CD14-positive monocyte (primary cell): ENCODE data around the gene CMSS1. TPM values are rescaled to one million over a fixed set of nuclear protein-coding genes. Genes with fewer than 3 reads are reported as not detected.

Experiments
- DNase-seq, 3 donors: peaks; one replicate each; pipeline ENCODE4 v3.0.0-alpha.2; 2011 to 2022
- H2AFZ ChIP-seq: 2 replicates; pipeline ENCODE4 v1.6.0; 2012; ENCODE audit warnings: mild to moderate bottlenecking, low read depth, low read length, inconsistent platforms; ENCODE audit not compliant: insufficient read depth, poor library complexity, severe bottlenecking
- H3K27ac ChIP-seq, 2 donors: 1 replicate in 1 of 2; 2 replicates in 1 of 2; pipeline ENCODE4 v1.5.1; 2012 to 2013; ENCODE audit warnings: low read length in 2 of 2, control low read depth in 1 of 2, inconsistent platforms in 1 of 2, low read depth in 1 of 2, mild to moderate bottlenecking in 1 of 2
- H3K27me3 ChIP-seq, 2 donors: one replicate each; pipeline versions ENCODE4 v1.6.0 to v1.6.1; 2011 to 2013; ENCODE audit warnings: low read length in 2 of 2; ENCODE audit not compliant: control insufficient read depth in 2 of 2, insufficient read depth in 2 of 2
- H3K36me3 ChIP-seq, 2 donors: replicated peaks in 1 of 2; 1 replicate in 1 of 2; 2 replicates in 1 of 2; pipeline versions ENCODE4 v1.5.1 to v1.6.1; 2012 to 2013; ENCODE audit warnings: low read length in 2 of 2, control low read depth in 1 of 2, inconsistent platforms in 1 of 2, mild to moderate bottlenecking in 1 of 2; ENCODE audit not compliant: insufficient read depth in 2 of 2, control insufficient read depth in 1 of 2
- H3K4me1 ChIP-seq, 2 donors: 1 replicate in 1 of 2; 2 replicates in 1 of 2; pipeline versions ENCODE4 v1.5.1 to v1.6.1; 2012 to 2013; ENCODE audit warnings: low read length in 2 of 2, control low read depth in 1 of 2, inconsistent platforms in 1 of 2, mild to moderate bottlenecking in 1 of 2, moderate library complexity in 1 of 2; ENCODE audit not compliant: insufficient read depth in 2 of 2, control insufficient read depth in 1 of 2
- H3K4me2 ChIP-seq: replicated peaks from 2 replicates; pipeline ENCODE3; 2012; ENCODE audit warnings: low read length, moderate library complexity, mild to moderate bottlenecking; ENCODE audit not compliant: poor library complexity, severe bottlenecking; ENCODE audit errors: extremely low read depth
- H3K4me3 ChIP-seq, 3 experiments: fragments of 200-600 bp in 1 of 3; sonication (generic) in 1 of 3; replicated peaks in 1 of 3; 1 replicate in 2 of 3; 2 replicates in 1 of 3; pipeline ENCODE4 v1.5.1; 2011 to 2013; ENCODE audit warnings: low read length in 3 of 3, mild to moderate bottlenecking in 3 of 3, control low read depth in 2 of 3, low read depth in 2 of 3, inconsistent platforms in 1 of 3, moderate library complexity in 1 of 3
- H3K79me2 ChIP-seq: 2 replicates; pipeline ENCODE4 v1.6.0; 2012; ENCODE audit warnings: mild to moderate bottlenecking, control low read depth, inconsistent platforms, low read length, moderate library complexity; ENCODE audit not compliant: insufficient read depth
- H3K9ac ChIP-seq: 2 replicates; pipeline ENCODE4 v1.6.0; 2017; ENCODE audit warnings: low read length, mild to moderate bottlenecking; ENCODE audit not compliant: insufficient read depth, poor library complexity, severe bottlenecking
- H3K9me3 ChIP-seq, 2 donors: replicated peaks in 1 of 2; 1 replicate in 1 of 2; 2 replicates in 1 of 2; pipeline versions ENCODE4 v1.5.1 to v1.6.1; 2012 to 2013; ENCODE audit warnings: low read length in 2 of 2, control low read depth in 1 of 2; ENCODE audit not compliant: control insufficient read depth in 1 of 2, insufficient read depth in 1 of 2
- H4K20me1 ChIP-seq: 2 replicates; pipeline ENCODE4 v1.6.0; 2012; ENCODE audit warnings: mild to moderate bottlenecking, low read length, control low read depth, moderate library complexity; ENCODE audit not compliant: insufficient read depth
- H3K27ac Mint-ChIP-seq, 7 donors: one replicate each; pipeline ENCODE4 v1.8.0; 2020; ENCODE audit warnings: mild to moderate bottlenecking in 7 of 7, mixed read lengths in 7 of 7, moderate library complexity in 6 of 7, inconsistent platforms in 2 of 7
- H3K27me3 Mint-ChIP-seq, 3 donors: one replicate each; pipeline ENCODE4 v1.8.0; 2021 to 2022; ENCODE audit warnings: low read depth in 3 of 3, mild to moderate bottlenecking in 3 of 3, mixed read lengths in 3 of 3, moderate library complexity in 3 of 3, inconsistent platforms in 1 of 3
- H3K36me3 Mint-ChIP-seq, 2 donors: one replicate each; pipeline ENCODE4 v1.8.0; 2020; ENCODE audit warnings: mixed read lengths in 2 of 2, inconsistent platforms in 1 of 2, mild to moderate bottlenecking in 1 of 2
- H3K4me1 Mint-ChIP-seq: one replicate; pipeline ENCODE4 v1.8.0; 2020; ENCODE audit warnings: mild to moderate bottlenecking, mixed read lengths
- H3K4me3 Mint-ChIP-seq, 2 donors: one replicate each; pipeline ENCODE4 v1.8.0; 2020; ENCODE audit warnings: mild to moderate bottlenecking in 2 of 2, mixed read lengths in 2 of 2, moderate library complexity in 1 of 2
- H3K9me3 Mint-ChIP-seq, 7 donors: one replicate each; pipeline ENCODE4 v1.8.0; 2020 to 2022; ENCODE audit warnings: mixed read lengths in 7 of 7, mild to moderate bottlenecking in 6 of 7, moderate library complexity in 6 of 7, inconsistent platforms in 2 of 7
- CTCF ChIP-seq: fragments of 200-600 bp; IDR thresholded peaks from one replicate; pipeline ENCODE4 v1.8.0; 2022; ENCODE audit warnings: antibody characterized with exemption, mild to moderate bottlenecking
- WGBS: methylation state at CpG from one replicate; pipeline ENCODE4 v1.1.5; 2013; ENCODE audit warnings: missing lambda C conversion rate; ENCODE audit not compliant: insufficient coverage; 5-methylcytosine and 5-hydroxymethylcytosine counted together
- intact Hi-C, 2 donors: fragments of 100-400 bp; cut with micrococcal nuclease; formaldehyde crosslinking; loops; one replicate each; pipeline versions ENCODE4 v1.15.0 to v1.15.1; 2023
- polyA plus RNA-seq, 3 donors: library from polyadenylated mRNA; depleted of rRNA in 1 of 3; unstranded in 2 of 3; stranded (reverse) in 1 of 3; fragments of 300-500 nt in 2 of 3; fragments of >200 nt in 1 of 3; fragmentation: Illumina TruSeq in 2 of 3; gene quantifications; 1 replicate in 2 of 3; 2 replicates in 1 of 3; pipeline ENCODE4 v1.2.3, GENCODE V29; 2012 to 2021

CMSS1 gene
- polyA plus RNA-seq, 3 donors = 1.1 to 3.6 (median 2.2) TPM

GRCh38 chr3:100170486-100170885, 352.8 kb downstream of the CMSS1 start:
- H3K36me3 ChIP-seq = no peaks in the 10 kb centered on the region
- Mint-ChIP-seq H3K9me3 (no peaks in the 10 kb centered on the region), H3K27me3 (peaks cover 0 to 1% (median 0%) of the 10 kb centered on the region in 3 donors), H3K36me3 (peaks cover 3 to 9% of the 10 kb centered on the region in 2 donors), H3K4me3 (no peak overlapping the region), H3K27ac (no peak overlapping the region), H3K4me1 (peaks cover 2% of the 10 kb centered on the region)
- H3K79me2 ChIP-seq = no peaks in the 10 kb centered on the region
- H3K9ac ChIP-seq = no peak overlapping the region
- H3K27ac ChIP-seq = no peak overlapping the region
- H3K4me3 ChIP-seq = no peak overlapping the region
- DNase-seq = no peak
- H2AFZ ChIP-seq = no peak overlapping the region
- intact Hi-C loops = no loop called here
- TF ChIP-seq CTCF = no peak
- 100% methylated on average over 1 of the region's 3 CpGs for WGBS
- H3K9me3 ChIP-seq = no peaks in the 10 kb centered on the region
- no peaks in the 10 kb centered on the region for H3K27me3 ChIP-seq
- H3K4me1 ChIP-seq = no peaks in the 10 kb centered on the region
- H4K20me1 ChIP-seq = no peaks in the 10 kb centered on the region
- H3K4me2 ChIP-seq = no peak overlapping the region

DNA sequence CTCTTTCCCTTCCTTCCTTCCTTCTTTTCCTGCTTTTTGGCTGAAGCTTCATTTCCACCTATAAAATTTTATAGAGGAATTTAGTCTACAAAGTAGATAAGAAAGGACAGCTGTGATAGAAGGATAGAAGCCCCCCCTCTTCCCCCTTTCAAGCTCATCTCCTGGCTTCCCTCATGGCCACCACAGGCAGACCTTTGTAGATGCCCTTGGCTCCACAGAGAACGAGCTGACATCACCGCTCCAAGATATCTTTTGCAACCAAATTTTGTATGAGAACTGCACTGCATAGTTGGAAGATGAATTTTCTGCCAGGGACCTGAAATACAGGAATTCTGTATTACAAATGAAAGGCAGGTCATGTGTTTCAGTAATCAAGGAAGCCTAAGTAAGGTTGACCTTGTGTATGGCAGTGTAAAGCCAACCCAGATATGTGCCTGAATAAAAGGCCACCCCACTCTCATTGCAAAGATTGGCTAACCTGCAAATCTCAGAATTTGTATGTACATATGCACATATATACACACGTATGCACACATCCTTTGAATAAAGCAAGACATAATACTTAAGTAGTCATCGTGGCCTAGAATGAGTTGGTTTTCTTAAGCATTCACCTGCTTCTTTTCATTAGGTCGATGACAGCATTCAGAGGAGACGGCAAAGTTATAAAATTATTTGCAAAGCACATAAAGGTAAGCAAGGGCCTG, 353.7 kb downstream of the CMSS1 start:
- Mint-ChIP-seq H3K9me3 (no peaks in the 10 kb centered on the region), H3K27ac (peak overlapping the region in 1 of 7 donors; percentile 37), H3K4me1 (peaks cover 2% of the 10 kb centered on the region), H3K27me3 (peaks cover 0 to 1% (median 0%) of the 10 kb centered on the region in 3 donors), H3K4me3 (no peak overlapping the region), H3K36me3 (peaks cover 3 to 9% of the 10 kb centered on the region in 2 donors)
- Histone ChIP-seq H3K27ac (no peak overlapping the region), H2AFZ (no peak overlapping the region), H3K4me3 (no peak overlapping the region), H3K27me3 (no peaks in the 10 kb centered on the region), H3K79me2 (no peaks in the 10 kb centered on the region), H3K4me1 (no peaks in the 10 kb centered on the region), H3K9me3 (no peaks in the 10 kb centered on the region), H3K9ac (no peak overlapping the region), H3K36me3 (no peaks in the 10 kb centered on the region), H4K20me1 (no peaks in the 10 kb centered on the region), H3K4me2 (no peak overlapping the region)
- DNase-seq = no peak
- intact Hi-C loops = no loop called here
- TF ChIP-seq CTCF = no peak
- 100% methylated on average over 3 of the region's 6 CpGs for WGBS
